Heart left ventricle (tissue), 16 donors: ENCODE data around the gene PIP5KL1. TPM values are rescaled to one million over a fixed set of nuclear protein-coding genes. Genes with fewer than 3 reads are reported as not detected.
A peak's percentile ranks its signal among the peaks of the same experiment; 100 is the strongest.

Experiments
- ATAC-seq, 4 donors: fragments of 200-7000 bp; cut with Tn5 transposase; one replicate each; pipeline ENCODE4 v1.9.1; 2020 to 2022; ENCODE audit warnings: moderate library complexity in 4 of 4, mild to moderate bottlenecking in 3 of 4, moderate number of reproducible peaks in 1 of 4
- DNase-seq, 5 donors: peaks; one replicate each; pipeline ENCODE4 v3.0.0-alpha.2; 2020
- H3K27ac ChIP-seq, 12 donors: fragments of 200-600 bp; sonication (generic) in 4 of 12; one replicate each; pipeline versions ENCODE4 v1.5.0 to v1.8.0; 2016 to 2022; ENCODE audit warnings: mild to moderate bottlenecking in 2 of 12
- H3K27me3 ChIP-seq, 9 donors: fragments of 200-600 bp; sonication (generic) in 2 of 9; one replicate each; pipeline versions ENCODE4 v1.5.1 to v1.8.0; 2016 to 2022; ENCODE audit warnings: mild to moderate bottlenecking in 3 of 9
- H3K36me3 ChIP-seq, 9 donors: fragments of 200-600 bp; sonication (generic) in 2 of 9; one replicate each; pipeline versions ENCODE4 v1.5.0 to v1.8.0; 2018 to 2022; ENCODE audit warnings: mild to moderate bottlenecking in 2 of 9
- H3K4me1 ChIP-seq, 12 donors: fragments of 200-600 bp; sonication (generic) in 4 of 12; one replicate each; pipeline versions ENCODE4 v1.5.0 to v1.8.0; 2016 to 2022; ENCODE audit warnings: mild to moderate bottlenecking in 3 of 12
- H3K4me3 ChIP-seq, 12 donors: fragments of 200-600 bp; sonication (generic) in 4 of 12; one replicate each; pipeline versions ENCODE4 v1.5.0 to v1.8.0; 2017 to 2022; ENCODE audit warnings: mild to moderate bottlenecking in 9 of 12, moderate library complexity in 4 of 12
- H3K9me3 ChIP-seq, 12 donors: fragments of 200-600 bp; sonication (generic) in 4 of 12; one replicate each; pipeline versions ENCODE4 v1.5.0 to v1.8.0; 2016 to 2022; ENCODE audit warnings: mild to moderate bottlenecking in 1 of 12
- CTCF ChIP-seq, 12 donors: fragments of 200-600 bp; sonication (generic) in 4 of 12; IDR thresholded peaks; one replicate each; pipeline versions ENCODE4 v1.5.0 to v1.8.0; 2018 to 2022; ENCODE audit warnings: antibody characterized with exemption in 12 of 12, mild to moderate bottlenecking in 5 of 12
- POLR2A ChIP-seq, 2 donors: fragments of 450-650 bp; IDR thresholded peaks; one replicate each; pipeline ENCODE4 v1.6.1; 2017; ENCODE audit warnings: antibody characterized with exemption in 2 of 2, mild to moderate bottlenecking in 2 of 2, moderate library complexity in 2 of 2
- WGBS, 4 donors: extraction: QIAGEN DNeasy Blood & Tissue Kit in 2 of 4; methylation state at CpG; one replicate each; pipeline versions ENCODE4 v1.1.5 to v1.1.7; 2013 to 2018; 5-methylcytosine and 5-hydroxymethylcytosine counted together
- intact Hi-C, 10 donors: fragments of 100-400 bp; cut with DNase I; formaldehyde crosslinking; loops; one replicate each; pipeline versions ENCODE4 v1.11.1 to v1.14.2; 2022
- polyA plus RNA-seq, 2 donors: library from polyadenylated mRNA; stranded (reverse); fragments of 200-250 nt; gene quantifications; one replicate each; pipeline ENCODE4 v1.2.3, GENCODE V29; 2013
- total RNA-seq, 9 donors: library from RNA; depleted of rRNA in 2 of 9; stranded (reverse); fragments of >200 nt in 2 of 9; fragmentation: NEBNext Ultra II Directional in 3 of 9; extraction: Animal tissue kit (Norgen Biotek cat#: 25700) in 3 of 9; gene quantifications; one replicate each; pipeline versions ENCODE4 v1.1.0 to v1.2.4, GENCODE V29; 2016 to 2023
- donor health status: ischemic (EF 13 %, LVEDD 7.1; RV severe dilation, severe dysfunction).
- donor health status: healthy with polysubstance abuse.
- donor health status: DM: no; HTN: yes; CAD: no.
- donor health status: DM: no; HTN: no; CAD: no.
- donor health status: ischemic (EF 25% LVEDD 6.9; RV normal size, moderate dysfunction).
- donor health status: ischemic (EF 25% LVEDD 5.7; RV mildly dilated, moderate dysfunction).
- donor health status: healthy.
- donor health status: DM: yes; HTN: yes; CAD: no.
- donor health status: ischemic (EF 35%, LVEDD 5.7; RV mildly dilated, moderate dysfunction).
- donor health status: nonischemic (EF 11% LVEDD 7.7; RV severe dilation, severe dysfunction).
- donor health status: DM: yes; HTN: yes; CAD: no.
- donor health status: PGD.
- donor health status: ischemic (EF 29% LVEDD 5.4; RV normal size, mild dysfunction).
- donor health status: nonischemic (EF 23%, LVEDD 6.1; RV moderate dilation, normal function).

The PIP5KL1 gene
- total and polyA plus RNA-seq, 11 donors: 0.12 to 0.77 (median 0.50) TPM; not detected in 2

GRCh38 chr9:127975376-127976315 is 45.1 kb upstream of the PIP5KL1 start:
- Histone ChIP-seq H3K4me3 (peak overlapping the region in 1 of 12 donors; percentile 81), H3K4me1 (peaks cover 0 to 97% (median 89%) of the 10 kb centered on the region in 12 donors), H3K27me3 (no peaks in the 10 kb centered on the region), H3K9me3 (no peaks in the 10 kb centered on the region), H3K27ac (peak overlapping the region in 9 of 12 donors; percentile 28 to 95 (median 85)), H3K36me3 (peaks cover 0 to 4% (median 0%) of the 10 kb centered on the region in 9 donors)
- ATAC-seq: no peak
- DNase-seq: peak in 3 of 5 donors; percentile 49 to 67 (median 59)
- 70 to 73% (median 72%) methylated on average over 8 to 10 of the region's 10 CpGs for WGBS, 4 donors
- TF ChIP-seq CTCF (IDR thresholded peaks at IDR 0.05) (no peak), POLR2A (IDR thresholded peaks at IDR 0.05) (no peak)
- intact Hi-C loops: no loop called here

- intact Hi-C loops: no loop called here
- DNase-seq: peak in 3 of 5 donors; percentile 35 to 64 (median 46)
- WGBS, 4 donors: 44 to 67% (median 51%) methylated on average over 2 to 10 of the region's 10 CpGs
- TF ChIP-seq CTCF (IDR thresholded peaks at IDR 0.05): no peak
- TF ChIP-seq POLR2A (IDR thresholded peaks at IDR 0.05): no peak
- H3K4me3 ChIP-seq: no peak overlapping the region
- no peak for ATAC-seq
- H3K4me1 ChIP-seq: peaks cover 0 to 100% (median 94%) of the 10 kb centered on the region in 12 donors
- no peaks in the 10 kb centered on the region for H3K9me3 ChIP-seq
- peak overlapping the region in 10 of 12 donors; percentile 28 to 95 (median 84) for H3K27ac ChIP-seq
- H3K36me3 ChIP-seq: peaks cover 0 to 4% (median 0%) of the 10 kb centered on the region in 9 donors
- H3K27me3 ChIP-seq: no peaks in the 10 kb centered on the region
Observed at GRCh38 chr9:127974769-127975261, 44.2 kb upstream of the PIP5KL1 start.

GRCh38 chr9:127974001-127974768 is 43.6 kb upstream of the PIP5KL1 start:
- H3K36me3 ChIP-seq: peaks cover 0 to 4% (median 0%) of the 10 kb centered on the region in 9 donors
- H3K4me3 ChIP-seq: no peak overlapping the region
- DNase-seq (peak in 3 of 5 donors; percentile 21 to 37 (median 25)), ATAC-seq (no peak)
- H3K27me3 ChIP-seq: no peaks in the 10 kb centered on the region
- intact Hi-C loops: no loop called here
- no peaks in the 10 kb centered on the region for H3K9me3 ChIP-seq
- 62 to 68% (median 64%) methylated on average over 11 to 12 of the region's 12 CpGs for WGBS, 4 donors
- H3K27ac ChIP-seq: peak overlapping the region; percentile 66 to 95 (median 82)
- TF ChIP-seq POLR2A (IDR thresholded peaks at IDR 0.05) (no peak), CTCF (IDR thresholded peaks at IDR 0.05) (no peak)
- H3K4me1 ChIP-seq: peaks cover 0 to 100% (median 95%) of the 10 kb centered on the region in 12 donors
